Panc1 (cell line): ENCODE results near the gene TMEM9B.

ENCODE experiments used
- POLR2AphosphoS5 ChIP-seq: IDR thresholded peaks from 2 replicates; pipeline ENCODE4 v1.6.1; 2012; ENCODE audit warnings: mild to moderate bottlenecking, low read depth, low read length, moderate library complexity
- REST ChIP-seq, 2 experiments: IDR thresholded peaks; 2 replicates each; pipeline ENCODE4 v1.6.1; 2011 to 2012; ENCODE audit warnings: low read depth in 2 of 2, control low read depth in 1 of 2, low read length in 1 of 2, mild to moderate bottlenecking in 1 of 2, moderate library complexity in 1 of 2; ENCODE audit not compliant: insufficient read depth in 1 of 2
- SIN3A ChIP-seq: IDR thresholded peaks from 2 replicates; pipeline ENCODE4 v1.6.1; 2012; ENCODE audit warnings: low read depth, mild to moderate bottlenecking, low read length, moderate library complexity, borderline replicate concordance; ENCODE audit not compliant: insufficient read depth
- TCF7L2 ChIP-seq: IDR thresholded peaks from 2 replicates; pipeline ENCODE4 v1.6.1; 2011; ENCODE audit warnings: mild to moderate bottlenecking, low read depth, low read length, inconsistent platforms
- TF ChIP-seq, protein P1 (sequence below): fragments of 450-650 bp; IDR thresholded peaks from 2 replicates; pipeline ENCODE4 v1.5.1; 2017; ENCODE audit warnings: mild to moderate bottlenecking

DNA sequence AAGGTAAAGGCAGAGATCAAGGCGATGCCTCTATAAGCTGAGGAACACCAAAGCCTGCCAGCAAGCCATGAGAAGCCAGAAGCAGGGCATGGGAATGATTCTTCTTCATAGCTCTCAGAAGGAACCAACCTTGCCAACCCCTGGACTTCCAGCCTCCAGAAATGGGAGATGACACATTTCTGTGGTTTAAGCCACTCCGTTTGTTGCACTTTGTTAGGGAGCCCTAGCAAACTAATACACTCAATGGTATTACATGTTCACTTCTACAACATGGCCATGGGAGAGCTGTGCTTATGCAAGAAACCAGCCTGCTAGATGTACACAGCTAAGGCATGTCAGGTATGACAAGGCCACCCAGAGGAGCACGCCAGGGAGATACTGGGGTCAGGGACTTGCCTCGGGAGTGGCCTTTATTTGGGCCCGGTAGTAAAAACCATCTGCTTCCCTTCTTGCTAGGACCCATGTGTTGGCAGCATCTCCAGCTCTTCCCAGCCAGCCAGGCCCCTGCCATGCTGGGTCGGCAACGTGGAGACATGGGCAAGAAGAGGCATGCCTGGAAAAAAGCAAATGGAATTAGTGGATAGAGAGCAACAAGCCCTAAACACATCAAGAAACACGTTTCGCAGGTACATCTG lies 35.1 kb downstream of the TMEM9B start:
- TF ChIP-seq, protein P1, sequence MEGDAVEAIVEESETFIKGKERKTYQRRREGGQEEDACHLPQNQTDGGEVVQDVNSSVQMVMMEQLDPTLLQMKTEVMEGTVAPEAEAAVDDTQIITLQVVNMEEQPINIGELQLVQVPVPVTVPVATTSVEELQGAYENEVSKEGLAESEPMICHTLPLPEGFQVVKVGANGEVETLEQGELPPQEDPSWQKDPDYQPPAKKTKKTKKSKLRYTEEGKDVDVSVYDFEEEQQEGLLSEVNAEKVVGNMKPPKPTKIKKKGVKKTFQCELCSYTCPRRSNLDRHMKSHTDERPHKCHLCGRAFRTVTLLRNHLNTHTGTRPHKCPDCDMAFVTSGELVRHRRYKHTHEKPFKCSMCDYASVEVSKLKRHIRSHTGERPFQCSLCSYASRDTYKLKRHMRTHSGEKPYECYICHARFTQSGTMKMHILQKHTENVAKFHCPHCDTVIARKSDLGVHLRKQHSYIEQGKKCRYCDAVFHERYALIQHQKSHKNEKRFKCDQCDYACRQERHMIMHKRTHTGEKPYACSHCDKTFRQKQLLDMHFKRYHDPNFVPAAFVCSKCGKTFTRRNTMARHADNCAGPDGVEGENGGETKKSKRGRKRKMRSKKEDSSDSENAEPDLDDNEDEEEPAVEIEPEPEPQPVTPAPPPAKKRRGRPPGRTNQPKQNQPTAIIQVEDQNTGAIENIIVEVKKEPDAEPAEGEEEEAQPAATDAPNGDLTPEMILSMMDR, result no peak
- no peak for TF ChIP-seq TCF7L2
- no peak for TF ChIP-seq SIN3A
- TF ChIP-seq POLR2AphosphoS5, result no peak
- no peak for TF ChIP-seq REST (IDR thresholded peaks at IDR 0.05; ENCODE audit: insufficient read depth in 1 of 2, low read depth in 2 of 2, low read length in 1 of 2)
